WTC11 (cell line): Measurements from ENCODE around the gene BANF2. TPM values are rescaled to one million over a fixed set of nuclear protein-coding genes. Genes with fewer than 3 reads are reported as not detected.
"Not testable (repeated sequence)": the region's sequence is repeated elsewhere in the genome, so short reads cannot be mapped to it uniquely, and the experiment has no call there.

ENCODE experiments used
- ATAC-seq: fragments of 200-7000 bp; cut with Tn5 transposase; 2 replicates; pipeline ENCODE4 v1.10.0; 2021; ENCODE audit warnings: mild to moderate bottlenecking, moderate library complexity
- CTCF ChIA-PET: fragments of 300-600 bp; sonication (Branson Sonifier 250); formaldehyde crosslinking; loops from one replicate; lab custom pipeline; 2021; ENCODE audit warnings: antibody characterized with exemption; lab: Charles Lee
- POLR2A ChIA-PET: fragments of 350-600 bp; sonication (Branson Sonifier 250); formaldehyde crosslinking; loops from one replicate; lab custom pipeline; 2021; ENCODE audit warnings: antibody characterized with exemption; lab: Charles Lee
- DNase-seq: peaks from one replicate; pipeline ENCODE4 v3.0.0; 2021; ENCODE audit warnings: low spot score
- H3K27ac Mint-ChIP-seq: 2 replicates; pipeline ENCODE4 v1.8.0; 2021; ENCODE audit warnings: mixed read lengths
- H3K27me3 Mint-ChIP-seq: 2 replicates; pipeline ENCODE4 v1.8.0; 2021; ENCODE audit warnings: low read depth, mild to moderate bottlenecking, moderate library complexity, mixed read lengths
- H3K36me3 Mint-ChIP-seq: 2 replicates; pipeline ENCODE4 v1.8.0; 2021; ENCODE audit warnings: mixed read lengths
- H3K4me1 Mint-ChIP-seq: 2 replicates; pipeline ENCODE4 v1.8.0; 2022; ENCODE audit warnings: mixed read lengths
- H3K4me3 Mint-ChIP-seq: 2 replicates; pipeline ENCODE4 v1.8.0; 2021; ENCODE audit warnings: mild to moderate bottlenecking, moderate library complexity, mixed read lengths
- H3K9me3 Mint-ChIP-seq: 2 replicates; pipeline ENCODE4 v1.8.0; 2021; ENCODE audit warnings: mixed read lengths
- EMX1 ChIP-seq: fragments of 250-450 bp; sonication (Bioruptor Pico); IDR thresholded peaks from 2 replicates; pipeline ENCODE4 v1.8.0; 2021; ENCODE audit warnings: mild to moderate bottlenecking
- ETV6 ChIP-seq: sonication (generic); formaldehyde crosslinking; IDR thresholded peaks from 2 replicates; pipeline ENCODE4 v1.8.1; 2022; ENCODE audit warnings: mild to moderate bottlenecking, missing genetic modification reagents
- FOXJ3 ChIP-seq: sonication (generic); formaldehyde crosslinking; IDR thresholded peaks from 2 replicates; pipeline ENCODE4 v1.9.0; 2021; ENCODE audit warnings: missing genetic modification reagents, mild to moderate bottlenecking, borderline replicate concordance
- FOXK1 ChIP-seq: sonication (generic); formaldehyde crosslinking; IDR thresholded peaks from 2 replicates; pipeline ENCODE4 v1.8.0; 2022; ENCODE audit warnings: mild to moderate bottlenecking, moderate library complexity, missing genetic modification reagents
- FOXP1 ChIP-seq: sonication (generic); formaldehyde crosslinking; IDR thresholded peaks from 2 replicates; pipeline ENCODE4 v1.8.0; 2022; ENCODE audit warnings: missing genetic modification reagents, mild to moderate bottlenecking, moderate library complexity, borderline replicate concordance
- GTF2I ChIP-seq: fragments of 250-450 bp; sonication (Bioruptor Pico); conservative IDR thresholded peaks from 2 replicates; pipeline ENCODE4 v1.4.0; 2021; ENCODE audit warnings: mild to moderate bottlenecking
- NFATC4 ChIP-seq: fragments of 250-450 bp; sonication (Bioruptor Pico); IDR thresholded peaks from 2 replicates; pipeline ENCODE4 v1.9.0; 2021; ENCODE audit warnings: mild to moderate bottlenecking
- SOX15 ChIP-seq: fragments of 250-450 bp; sonication (Bioruptor Pico); IDR thresholded peaks from 2 replicates; pipeline ENCODE4 v1.9.0; 2021; ENCODE audit warnings: mild to moderate bottlenecking
- TCF7 ChIP-seq: sonication (generic); formaldehyde crosslinking; IDR thresholded peaks from 2 replicates; pipeline ENCODE4 v1.8.0; 2022; ENCODE audit warnings: mild to moderate bottlenecking, low read depth, missing genetic modification reagents, moderate library complexity
- ZNF138 ChIP-seq: sonication (generic); formaldehyde crosslinking; conservative IDR thresholded peaks from 2 replicates; pipeline ENCODE4 v1.8.1; 2022; ENCODE audit warnings: mild to moderate bottlenecking, moderate library complexity, missing genetic modification reagents
- ZNF219 ChIP-seq: sonication (generic); formaldehyde crosslinking; IDR thresholded peaks from 2 replicates; pipeline ENCODE4 v1.8.0; 2023; ENCODE audit warnings: missing genetic modification reagents, mild to moderate bottlenecking, borderline replicate concordance
- ZNF232 ChIP-seq: sonication (generic); formaldehyde crosslinking; IDR thresholded peaks from 2 replicates; pipeline ENCODE4 v1.8.0; 2022; ENCODE audit warnings: mild to moderate bottlenecking, missing genetic modification reagents
- ZNF317 ChIP-seq: sonication (generic); formaldehyde crosslinking; IDR thresholded peaks from 2 replicates; pipeline ENCODE4 v1.8.1; 2023; ENCODE audit warnings: low read depth, mild to moderate bottlenecking, moderate library complexity, missing genetic modification reagents, borderline replicate concordance
- ZNF396 ChIP-seq: fragments of 250-450 bp; sonication (Bioruptor Pico); IDR thresholded peaks from 2 replicates; pipeline ENCODE4 v1.8.0; 2021; ENCODE audit warnings: mild to moderate bottlenecking, moderate library complexity, borderline replicate concordance
- ZNF416 ChIP-seq: fragments of 250-450 bp; sonication (Bioruptor Pico); IDR thresholded peaks from 2 replicates; pipeline ENCODE4 v1.9.0; 2021; ENCODE audit warnings: mild to moderate bottlenecking, inconsistent platforms
- ZNF423 ChIP-seq: fragments of 250-450 bp; sonication (Bioruptor Pico); IDR thresholded peaks from 2 replicates; pipeline ENCODE4 v2.1.2; 2022; ENCODE audit warnings: mild to moderate bottlenecking, moderate library complexity
- ZNF671 ChIP-seq: fragments of 250-450 bp; sonication (Bioruptor Pico); IDR thresholded peaks from 2 replicates; pipeline ENCODE4 v1.8.0; 2021; ENCODE audit warnings: mild to moderate bottlenecking
- total RNA-seq: library from RNA; stranded (reverse); gene quantifications from 3 replicates; pipeline ENCODE4 v1.2.3, GENCODE V29; 2021
- TF ChIP-seq, protein P1 (sequence below): sonication (generic); formaldehyde crosslinking; IDR thresholded peaks from 2 replicates; pipeline ENCODE4 v1.8.0; 2023; ENCODE audit warnings: missing genetic modification reagents
- TF ChIP-seq, protein P2 (sequence below): fragments of 200-600 bp; IDR thresholded peaks from 2 replicates; pipeline ENCODE4 v1.8.0; 2022; ENCODE audit warnings: antibody characterized with exemption
- TF ChIP-seq, protein P3 (sequence below): sonication (generic); formaldehyde crosslinking; conservative IDR thresholded peaks from 2 replicates; pipeline ENCODE4 v1.8.1; 2022; ENCODE audit warnings: mild to moderate bottlenecking, missing genetic modification reagents
- TF ChIP-seq, protein P4 (sequence below): fragments of 250-450 bp; sonication (Bioruptor Pico); IDR thresholded peaks from 2 replicates; pipeline ENCODE4 v2.1.2; 2022; ENCODE audit warnings: mild to moderate bottlenecking, moderate library complexity
- TF ChIP-seq, protein P5 (sequence below): sonication (generic); formaldehyde crosslinking; IDR thresholded peaks from 2 replicates; pipeline ENCODE4 v1.8.0; 2023; ENCODE audit warnings: missing genetic modification reagents, mild to moderate bottlenecking, borderline replicate concordance
- TF ChIP-seq, protein P6 (sequence below): fragments of 250-450 bp; sonication (Bioruptor Pico); IDR thresholded peaks from 2 replicates; pipeline ENCODE4 v1.8.0; 2021; ENCODE audit warnings: mild to moderate bottlenecking

BANF2 gene
- total RNA-seq, 1 experiment from 2014 or later: not detected

DNA sequence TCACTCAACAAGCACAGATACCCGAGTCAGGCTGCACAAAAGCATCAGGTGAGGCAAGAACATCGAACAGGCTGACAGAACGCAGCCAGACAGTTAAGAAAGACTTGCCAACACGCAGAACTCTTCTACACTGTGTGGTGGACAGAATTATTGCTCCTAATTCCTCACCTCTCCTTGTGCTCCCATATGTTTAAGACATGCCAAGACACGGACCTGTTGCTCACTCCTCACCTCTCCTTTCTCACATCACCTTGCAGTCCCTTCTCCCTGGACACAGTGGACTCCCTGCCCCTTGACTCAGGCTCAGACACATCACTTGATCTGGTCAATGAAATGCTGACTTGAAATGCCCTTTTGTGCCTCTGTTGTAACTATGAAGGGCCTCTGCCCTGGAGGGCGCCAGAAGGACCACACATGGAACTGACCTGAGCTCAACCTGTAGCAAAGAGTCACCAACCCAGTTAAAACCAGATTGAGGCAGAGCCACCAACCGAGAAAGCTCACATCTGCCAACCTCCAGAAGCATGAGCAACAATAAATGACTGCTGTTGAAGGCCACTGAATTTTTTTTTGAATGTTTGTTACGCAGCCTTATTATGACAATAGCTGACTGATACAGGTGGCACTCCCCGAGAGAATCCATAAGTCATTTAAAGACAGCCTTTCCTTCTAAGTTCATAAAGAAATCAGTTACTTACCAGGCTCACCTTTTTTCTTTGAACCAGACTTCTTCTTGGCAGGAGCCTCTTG lies 41.7 kb upstream of the BANF2 start:
- DNase-seq (no peak), ATAC-seq (no peak)
- TF ChIP-seq ZNF138 (CRISPR knock-in tag) (no peak), NFATC4 (CRISPR knock-in tag) (no peak), ZNF423 (CRISPR knock-in tag) (no peak), SOX15 (CRISPR knock-in tag) (no peak), ZNF671 (CRISPR knock-in tag) (no peak)
- TF ChIP-seq, protein P1, sequence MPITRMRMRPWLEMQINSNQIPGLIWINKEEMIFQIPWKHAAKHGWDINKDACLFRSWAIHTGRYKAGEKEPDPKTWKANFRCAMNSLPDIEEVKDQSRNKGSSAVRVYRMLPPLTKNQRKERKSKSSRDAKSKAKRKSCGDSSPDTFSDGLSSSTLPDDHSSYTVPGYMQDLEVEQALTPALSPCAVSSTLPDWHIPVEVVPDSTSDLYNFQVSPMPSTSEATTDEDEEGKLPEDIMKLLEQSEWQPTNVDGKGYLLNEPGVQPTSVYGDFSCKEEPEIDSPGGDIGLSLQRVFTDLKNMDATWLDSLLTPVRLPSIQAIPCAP (CRISPR knock-in tag): no peak
- TF ChIP-seq, protein P2, sequence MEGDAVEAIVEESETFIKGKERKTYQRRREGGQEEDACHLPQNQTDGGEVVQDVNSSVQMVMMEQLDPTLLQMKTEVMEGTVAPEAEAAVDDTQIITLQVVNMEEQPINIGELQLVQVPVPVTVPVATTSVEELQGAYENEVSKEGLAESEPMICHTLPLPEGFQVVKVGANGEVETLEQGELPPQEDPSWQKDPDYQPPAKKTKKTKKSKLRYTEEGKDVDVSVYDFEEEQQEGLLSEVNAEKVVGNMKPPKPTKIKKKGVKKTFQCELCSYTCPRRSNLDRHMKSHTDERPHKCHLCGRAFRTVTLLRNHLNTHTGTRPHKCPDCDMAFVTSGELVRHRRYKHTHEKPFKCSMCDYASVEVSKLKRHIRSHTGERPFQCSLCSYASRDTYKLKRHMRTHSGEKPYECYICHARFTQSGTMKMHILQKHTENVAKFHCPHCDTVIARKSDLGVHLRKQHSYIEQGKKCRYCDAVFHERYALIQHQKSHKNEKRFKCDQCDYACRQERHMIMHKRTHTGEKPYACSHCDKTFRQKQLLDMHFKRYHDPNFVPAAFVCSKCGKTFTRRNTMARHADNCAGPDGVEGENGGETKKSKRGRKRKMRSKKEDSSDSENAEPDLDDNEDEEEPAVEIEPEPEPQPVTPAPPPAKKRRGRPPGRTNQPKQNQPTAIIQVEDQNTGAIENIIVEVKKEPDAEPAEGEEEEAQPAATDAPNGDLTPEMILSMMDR: no peak
- TF ChIP-seq, protein P3, sequence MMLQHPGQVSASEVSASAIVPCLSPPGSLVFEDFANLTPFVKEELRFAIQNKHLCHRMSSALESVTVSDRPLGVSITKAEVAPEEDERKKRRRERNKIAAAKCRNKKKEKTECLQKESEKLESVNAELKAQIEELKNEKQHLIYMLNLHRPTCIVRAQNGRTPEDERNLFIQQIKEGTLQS: no peak
- H3K27me3 Mint-ChIP-seq: no peaks in the 10 kb centered on the region
- peaks cover 59% of the 10 kb centered on the region for H3K4me1 Mint-ChIP-seq
- peaks cover 52% of the 10 kb centered on the region for H3K36me3 Mint-ChIP-seq
- ChIA-PET POLR2A (no interaction called here), CTCF (interaction anchor here (0.9 kb wide), 1 partner anchor 24 kb away, joined by 3 read pairs; the partner anchor contains the start of gene RRBP1)
- peaks cover 16% of the 10 kb centered on the region for H3K9me3 Mint-ChIP-seq
- H3K27ac Mint-ChIP-seq: peak overlapping the region; percentile 82
- H3K4me3 Mint-ChIP-seq: no peak overlapping the region

DNA sequence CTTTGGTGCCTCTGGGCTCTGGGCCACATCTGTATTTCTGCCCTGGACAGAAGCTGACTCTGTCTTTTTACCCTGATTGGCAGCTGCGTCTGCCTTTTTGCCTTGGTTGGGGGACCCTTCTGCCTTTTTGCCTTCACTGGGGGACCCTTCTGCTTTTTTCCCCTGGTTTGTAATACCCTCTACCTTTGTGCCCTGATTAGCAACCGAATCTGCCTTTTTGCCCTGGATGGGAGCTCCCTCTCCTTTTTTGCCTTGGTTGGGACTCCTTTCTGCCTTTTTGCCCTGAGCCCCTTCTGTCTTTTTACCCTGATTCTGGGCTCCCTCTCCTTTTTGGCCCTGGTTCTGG lies 41.1 kb upstream of the BANF2 start:
- CTCF ChIA-PET: interaction anchor here (0.9 kb wide), 1 partner anchor 24 kb away, joined by 3 read pairs; the partner anchor contains the start of gene RRBP1
- DNase-seq: no peak
- TF ChIP-seq, protein P4, sequence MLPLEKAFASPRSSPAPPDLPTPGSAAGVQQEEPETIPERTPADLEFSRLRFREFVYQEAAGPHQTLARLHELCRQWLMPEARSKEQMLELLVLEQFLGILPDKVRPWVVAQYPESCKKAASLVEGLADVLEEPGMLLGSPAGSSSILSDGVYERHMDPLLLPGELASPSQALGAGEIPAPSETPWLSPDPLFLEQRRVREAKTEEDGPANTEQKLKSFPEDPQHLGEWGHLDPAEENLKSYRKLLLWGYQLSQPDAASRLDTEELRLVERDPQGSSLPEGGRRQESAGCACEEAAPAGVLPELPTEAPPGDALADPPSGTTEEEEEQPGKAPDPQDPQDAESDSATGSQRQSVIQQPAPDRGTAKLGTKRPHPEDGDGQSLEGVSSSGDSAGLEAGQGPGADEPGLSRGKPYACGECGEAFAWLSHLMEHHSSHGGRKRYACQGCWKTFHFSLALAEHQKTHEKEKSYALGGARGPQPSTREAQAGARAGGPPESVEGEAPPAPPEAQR (CRISPR knock-in tag): no peak
- TF ChIP-seq GTF2I (CRISPR knock-in tag): no peak
- TF ChIP-seq FOXK1: no peak
- TF ChIP-seq, protein P5, sequence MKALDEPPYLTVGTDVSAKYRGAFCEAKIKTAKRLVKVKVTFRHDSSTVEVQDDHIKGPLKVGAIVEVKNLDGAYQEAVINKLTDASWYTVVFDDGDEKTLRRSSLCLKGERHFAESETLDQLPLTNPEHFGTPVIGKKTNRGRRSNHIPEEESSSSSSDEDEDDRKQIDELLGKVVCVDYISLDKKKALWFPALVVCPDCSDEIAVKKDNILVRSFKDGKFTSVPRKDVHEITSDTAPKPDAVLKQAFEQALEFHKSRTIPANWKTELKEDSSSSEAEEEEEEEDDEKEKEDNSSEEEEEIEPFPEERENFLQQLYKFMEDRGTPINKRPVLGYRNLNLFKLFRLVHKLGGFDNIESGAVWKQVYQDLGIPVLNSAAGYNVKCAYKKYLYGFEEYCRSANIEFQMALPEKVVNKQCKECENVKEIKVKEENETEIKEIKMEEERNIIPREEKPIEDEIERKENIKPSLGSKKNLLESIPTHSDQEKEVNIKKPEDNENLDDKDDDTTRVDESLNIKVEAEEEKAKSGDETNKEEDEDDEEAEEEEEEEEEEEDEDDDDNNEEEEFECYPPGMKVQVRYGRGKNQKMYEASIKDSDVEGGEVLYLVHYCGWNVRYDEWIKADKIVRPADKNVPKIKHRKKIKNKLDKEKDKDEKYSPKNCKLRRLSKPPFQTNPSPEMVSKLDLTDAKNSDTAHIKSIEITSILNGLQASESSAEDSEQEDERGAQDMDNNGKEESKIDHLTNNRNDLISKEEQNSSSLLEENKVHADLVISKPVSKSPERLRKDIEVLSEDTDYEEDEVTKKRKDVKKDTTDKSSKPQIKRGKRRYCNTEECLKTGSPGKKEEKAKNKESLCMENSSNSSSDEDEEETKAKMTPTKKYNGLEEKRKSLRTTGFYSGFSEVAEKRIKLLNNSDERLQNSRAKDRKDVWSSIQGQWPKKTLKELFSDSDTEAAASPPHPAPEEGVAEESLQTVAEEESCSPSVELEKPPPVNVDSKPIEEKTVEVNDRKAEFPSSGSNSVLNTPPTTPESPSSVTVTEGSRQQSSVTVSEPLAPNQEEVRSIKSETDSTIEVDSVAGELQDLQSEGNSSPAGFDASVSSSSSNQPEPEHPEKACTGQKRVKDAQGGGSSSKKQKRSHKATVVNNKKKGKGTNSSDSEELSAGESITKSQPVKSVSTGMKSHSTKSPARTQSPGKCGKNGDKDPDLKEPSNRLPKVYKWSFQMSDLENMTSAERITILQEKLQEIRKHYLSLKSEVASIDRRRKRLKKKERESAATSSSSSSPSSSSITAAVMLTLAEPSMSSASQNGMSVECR: no peak
- no peak for TF ChIP-seq ZNF416
- TF ChIP-seq FOXJ3 (CRISPR knock-in tag): no peak
- TF ChIP-seq TCF7 (CRISPR knock-in tag): no peak
- TF ChIP-seq EMX1 (CRISPR knock-in tag): no peak
- no peak for TF ChIP-seq ZNF396 (CRISPR knock-in tag)
- no peak for TF ChIP-seq ETV6 (CRISPR knock-in tag)
- TF ChIP-seq ZNF232 (CRISPR knock-in tag): no peak
- no peak for TF ChIP-seq FOXP1 (CRISPR knock-in tag)
- no peak for TF ChIP-seq ZNF317 (CRISPR knock-in tag)
- TF ChIP-seq, protein P6, sequence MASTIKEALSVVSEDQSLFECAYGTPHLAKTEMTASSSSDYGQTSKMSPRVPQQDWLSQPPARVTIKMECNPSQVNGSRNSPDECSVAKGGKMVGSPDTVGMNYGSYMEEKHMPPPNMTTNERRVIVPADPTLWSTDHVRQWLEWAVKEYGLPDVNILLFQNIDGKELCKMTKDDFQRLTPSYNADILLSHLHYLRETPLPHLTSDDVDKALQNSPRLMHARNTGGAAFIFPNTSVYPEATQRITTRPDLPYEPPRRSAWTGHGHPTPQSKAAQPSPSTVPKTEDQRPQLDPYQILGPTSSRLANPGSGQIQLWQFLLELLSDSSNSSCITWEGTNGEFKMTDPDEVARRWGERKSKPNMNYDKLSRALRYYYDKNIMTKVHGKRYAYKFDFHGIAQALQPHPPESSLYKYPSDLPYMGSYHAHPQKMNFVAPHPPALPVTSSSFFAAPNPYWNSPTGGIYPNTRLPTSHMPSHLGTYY (CRISPR knock-in tag): no peak
- no peak for TF ChIP-seq SOX15 (CRISPR knock-in tag)
- no peak for TF ChIP-seq ZNF219
- H3K4me3 Mint-ChIP-seq: no peak overlapping the region
- no peak for ATAC-seq
- no peaks in the 10 kb centered on the region for H3K27me3 Mint-ChIP-seq
- peaks cover 52% of the 10 kb centered on the region for H3K36me3 Mint-ChIP-seq
- H3K9me3 Mint-ChIP-seq: peaks cover 16% of the 10 kb centered on the region
- no peak overlapping the region for H3K27ac Mint-ChIP-seq
- H3K4me1 Mint-ChIP-seq: peaks cover 64% of the 10 kb centered on the region
- POLR2A ChIA-PET: no interaction called here

DNA sequence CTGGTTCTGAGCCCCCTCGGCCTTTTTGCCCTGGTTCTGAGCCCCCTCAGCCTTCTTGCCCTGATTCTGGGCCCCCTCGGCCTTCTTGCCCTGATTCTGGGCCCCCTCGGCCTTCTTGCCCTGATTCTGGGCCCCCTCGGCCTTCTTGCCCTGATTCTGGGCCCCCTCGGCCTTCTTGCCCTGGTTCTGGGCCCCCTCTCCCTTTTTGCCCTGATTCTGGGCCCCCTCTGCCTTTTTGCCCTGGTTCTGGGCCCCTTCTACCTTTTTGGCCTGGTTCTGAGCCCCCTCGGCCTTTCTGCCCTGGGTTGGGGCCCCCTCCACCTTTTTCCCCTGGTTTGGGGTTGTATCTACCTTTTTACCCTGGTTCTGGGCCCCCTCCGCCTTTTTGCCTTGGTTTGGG lies 40.4 kb upstream of the BANF2 start:
- DNase-seq, H3K27me3 Mint-ChIP-seq, POLR2A ChIA-PET, ATAC-seq, H3K27ac Mint-ChIP-seq, CTCF ChIA-PET, H3K4me3 Mint-ChIP-seq: not testable (repeated sequence)
- Mint-ChIP-seq H3K36me3 (peaks cover 48% of the 10 kb centered on the region), H3K9me3 (peaks cover 16% of the 10 kb centered on the region), H3K4me1 (peaks cover 68% of the 10 kb centered on the region)
